Daoy (cell line): ENCODE data around the gene ZNF701. TPM values are rescaled to one million over a fixed set of nuclear protein-coding genes. Genes with fewer than 3 reads are reported as not detected.

Experiments used
- total RNA-seq: library from RNA; depleted of rRNA; stranded (reverse); fragments of >200 nt; shearing (Covaris generic); gene quantifications from 2 replicates; pipeline ENCODE4 v1.2.3, GENCODE V29; 2014; rRNA removed

The ZNF701 gene
- total RNA-seq, 1 experiment from 2014 or later = 6.3 TPM

Other genes with a start within 250 kb of the ZNF701 start
- 3.8 and 6.5 TPM in 2 replicates for gene ZNF610, start 234.0 kb upstream of the ZNF701 start, total RNA-seq
- gene ZNF880, start 200.4 kb upstream of the ZNF701 start, total RNA-seq = 15.6 and 24.1 TPM in 2 replicates
- 20.3 and 67.9 TPM in 2 replicates for gene ZNF528, start 172.4 kb upstream of the ZNF701 start, total RNA-seq
- gene ZNF534, start 141.1 kb upstream of the ZNF701 start, total RNA-seq = 0.86 TPM in 1 of 2 replicates, not detected in the other
- gene ZNF578, start 116.7 kb upstream of the ZNF701 start, total RNA-seq = 1.4 and 1.6 TPM in 2 replicates
- gene ZNF808, start 42.6 kb upstream of the ZNF701 start, total RNA-seq = 8.6 and 10.6 TPM in 2 replicates
- 23.8 and 45.5 TPM in 2 replicates for gene ZNF83, start 68.1 kb downstream of the ZNF701 start, total RNA-seq
- gene ZNF611, start 164.8 kb downstream of the ZNF701 start, total RNA-seq = 12.5 and 15.0 TPM in 2 replicates
- gene ZNF600, start 216.5 kb downstream of the ZNF701 start, total RNA-seq = 0.63 and 5.7 TPM in 2 replicates